Measurements from ENCODE around the gene NECTIN4.

The NECTIN4 gene

DNA sequence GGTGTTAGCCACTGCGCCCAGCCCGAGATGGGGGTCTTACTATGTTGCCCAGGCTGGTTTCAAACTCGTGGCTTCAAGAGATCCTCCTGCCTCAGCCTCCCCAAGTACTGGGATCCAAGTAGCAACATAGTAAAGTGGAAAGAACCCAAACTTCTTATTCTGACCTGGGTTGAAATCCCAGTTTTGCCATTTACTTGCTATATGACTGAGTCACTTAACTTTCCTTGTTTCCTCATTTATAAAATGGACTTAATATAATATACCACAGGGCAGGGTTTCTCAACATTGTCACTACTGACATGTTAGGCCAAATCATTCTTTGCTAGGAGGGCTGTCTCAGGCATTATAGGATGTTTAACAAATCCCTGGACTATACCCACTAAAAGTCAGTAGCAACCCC is 21.8 kb upstream of the NECTIN4 start:
- no peak for DNase-seq (ENCODE audit: insufficient read length, low spot score)
- no peak for FAIRE-seq
- TF ChIP-seq, protein P1, sequence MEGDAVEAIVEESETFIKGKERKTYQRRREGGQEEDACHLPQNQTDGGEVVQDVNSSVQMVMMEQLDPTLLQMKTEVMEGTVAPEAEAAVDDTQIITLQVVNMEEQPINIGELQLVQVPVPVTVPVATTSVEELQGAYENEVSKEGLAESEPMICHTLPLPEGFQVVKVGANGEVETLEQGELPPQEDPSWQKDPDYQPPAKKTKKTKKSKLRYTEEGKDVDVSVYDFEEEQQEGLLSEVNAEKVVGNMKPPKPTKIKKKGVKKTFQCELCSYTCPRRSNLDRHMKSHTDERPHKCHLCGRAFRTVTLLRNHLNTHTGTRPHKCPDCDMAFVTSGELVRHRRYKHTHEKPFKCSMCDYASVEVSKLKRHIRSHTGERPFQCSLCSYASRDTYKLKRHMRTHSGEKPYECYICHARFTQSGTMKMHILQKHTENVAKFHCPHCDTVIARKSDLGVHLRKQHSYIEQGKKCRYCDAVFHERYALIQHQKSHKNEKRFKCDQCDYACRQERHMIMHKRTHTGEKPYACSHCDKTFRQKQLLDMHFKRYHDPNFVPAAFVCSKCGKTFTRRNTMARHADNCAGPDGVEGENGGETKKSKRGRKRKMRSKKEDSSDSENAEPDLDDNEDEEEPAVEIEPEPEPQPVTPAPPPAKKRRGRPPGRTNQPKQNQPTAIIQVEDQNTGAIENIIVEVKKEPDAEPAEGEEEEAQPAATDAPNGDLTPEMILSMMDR (IDR thresholded peaks at IDR 0.05; ENCODE audit: insufficient read depth, missing control alignments) = no peak

DNA sequence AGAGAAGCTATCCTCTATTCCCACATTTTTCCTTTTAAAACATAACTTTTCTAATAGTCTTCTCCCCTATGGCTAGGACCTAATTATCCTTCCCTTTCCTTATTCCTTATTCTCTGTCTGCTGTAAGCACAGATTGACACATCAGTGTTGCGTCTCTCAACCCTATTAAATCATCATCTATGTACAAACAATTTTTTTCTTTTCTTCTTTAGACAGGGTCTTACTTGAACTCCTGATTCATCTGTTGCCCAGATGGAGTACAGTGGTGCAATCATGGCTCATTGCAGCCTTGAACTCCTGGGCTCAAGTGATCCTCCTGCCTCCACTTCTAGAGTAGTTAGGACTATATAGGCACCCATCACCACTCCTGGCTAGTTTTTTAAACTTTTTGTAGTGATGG is 17.1 kb upstream of the NECTIN4 start:
- TF ChIP-seq, protein P1 (IDR thresholded peaks at IDR 0.05; ENCODE audit: insufficient read depth, missing control alignments) = no peak
- DNase-seq (ENCODE audit: insufficient read length, low spot score) (no peak), FAIRE-seq (no peak)

DNA sequence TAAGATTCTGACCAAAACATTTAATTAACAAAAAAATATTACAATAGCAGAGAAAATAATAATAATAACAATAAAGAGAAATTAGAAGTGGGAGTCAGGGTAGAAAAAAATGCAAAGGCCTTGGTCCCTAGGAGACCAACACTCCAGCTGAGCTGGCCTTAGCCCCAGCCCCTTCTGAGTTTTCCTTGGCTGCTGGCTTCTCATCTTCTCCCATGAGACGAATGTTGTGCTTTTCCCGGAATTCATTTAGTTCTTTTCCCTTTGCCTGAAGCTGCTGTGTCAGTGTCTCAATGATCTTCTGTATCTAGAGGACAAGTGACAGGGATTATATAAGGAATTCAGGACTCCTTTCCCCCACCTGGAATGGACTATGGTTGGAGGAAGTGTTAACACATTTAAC is 11.2 kb upstream of the NECTIN4 start:
- FAIRE-seq = no peak
- DNase-seq (ENCODE audit: insufficient read length, low spot score) = no peak
- TF ChIP-seq, protein P1 (IDR thresholded peaks at IDR 0.05; ENCODE audit: insufficient read depth, missing control alignments) = no peak

DNA sequence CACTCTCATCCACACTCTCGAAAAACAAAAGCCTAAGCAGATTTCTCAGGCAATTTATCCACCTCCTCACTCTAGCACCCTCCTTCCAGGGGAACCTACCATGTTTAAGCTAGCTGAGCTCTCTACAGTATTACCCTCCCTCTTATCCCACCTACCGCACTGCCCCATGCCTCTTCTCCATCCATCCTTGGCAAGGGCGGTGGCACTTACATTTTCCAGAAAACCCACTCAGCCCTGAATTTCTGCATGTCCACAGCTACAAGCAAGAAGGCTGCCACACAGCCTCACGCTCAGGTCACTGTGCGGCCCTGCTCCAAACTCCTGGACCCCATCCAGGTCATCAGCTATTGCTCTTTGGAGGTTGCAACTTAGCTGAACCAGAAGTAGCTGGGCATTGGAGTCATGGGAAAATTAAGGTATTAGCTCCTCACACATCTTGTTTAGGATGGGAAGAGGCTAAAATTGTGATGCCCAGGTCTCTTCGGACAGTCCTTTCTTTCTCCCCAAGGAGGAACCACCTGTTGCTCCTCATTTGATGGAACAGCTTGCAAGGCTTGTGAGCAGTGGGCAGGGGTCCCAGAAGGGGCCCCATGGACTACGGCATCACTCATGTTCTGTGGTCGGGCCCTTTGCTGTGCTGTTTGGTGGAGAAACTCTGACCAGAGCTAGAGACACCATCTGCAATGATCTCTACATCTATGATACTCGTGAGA is 9.9 kb upstream of the NECTIN4 start:
- DNase-seq (ENCODE audit: insufficient read length, low spot score) = no peak
- FAIRE-seq = no peak
- TF ChIP-seq, protein P1 (IDR thresholded peaks at IDR 0.05; ENCODE audit: insufficient read depth, missing control alignments) = no peak

DNA sequence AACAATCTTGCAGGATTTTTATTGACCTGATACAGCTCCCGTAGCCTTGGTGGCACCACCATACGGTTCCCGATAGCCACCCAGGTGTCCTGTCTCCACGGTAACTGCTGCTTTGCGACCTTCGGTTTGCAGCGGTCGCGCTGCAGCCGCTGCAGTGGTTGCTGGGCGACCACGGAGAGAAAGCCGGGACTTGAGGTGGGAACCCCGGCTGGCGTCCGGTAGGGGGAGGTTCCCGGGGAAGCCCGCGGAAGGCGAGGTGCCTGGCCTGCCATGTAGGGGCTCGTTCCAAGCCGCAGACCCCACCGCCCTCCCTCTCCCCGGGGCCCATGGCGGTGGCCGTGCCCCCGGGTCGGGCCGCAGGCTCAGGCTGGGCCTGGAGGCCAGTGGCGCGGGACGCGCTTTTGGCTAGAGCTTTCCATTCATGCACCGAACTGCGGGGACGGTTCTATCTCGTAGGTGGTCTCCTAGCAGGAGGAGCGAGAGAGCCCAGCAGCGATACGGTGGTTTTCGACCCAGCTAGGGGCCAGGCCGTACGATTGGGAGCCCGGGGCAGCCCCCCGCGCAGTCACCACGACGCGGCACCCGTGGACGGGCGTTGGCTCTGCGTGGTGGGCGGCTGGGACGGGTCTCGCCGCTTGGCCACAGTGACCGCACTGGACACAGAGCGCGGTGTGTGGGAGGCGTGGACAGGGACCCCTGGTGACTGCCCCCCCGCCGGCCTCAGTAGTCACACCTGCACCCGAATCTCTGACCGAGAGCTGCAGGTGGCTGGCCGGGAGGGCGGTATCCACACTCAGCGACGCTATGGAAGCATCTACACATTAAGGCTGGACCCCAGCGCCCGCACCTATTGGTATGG is 9.1 kb upstream of the NECTIN4 start, which contains the start of gene KLHDC9:
TSS of gene KLHDC9 (plus strand) at position 152 of the 859 bp plus-strand sequence. CDS start at position 327, 175 bp downstream.
- no peak for FAIRE-seq
- TF ChIP-seq, protein P1 (IDR thresholded peaks at IDR 0.05; ENCODE audit: insufficient read depth, missing control alignments) = no peak
- no peak for DNase-seq (ENCODE audit: insufficient read length, low spot score)

DNA sequence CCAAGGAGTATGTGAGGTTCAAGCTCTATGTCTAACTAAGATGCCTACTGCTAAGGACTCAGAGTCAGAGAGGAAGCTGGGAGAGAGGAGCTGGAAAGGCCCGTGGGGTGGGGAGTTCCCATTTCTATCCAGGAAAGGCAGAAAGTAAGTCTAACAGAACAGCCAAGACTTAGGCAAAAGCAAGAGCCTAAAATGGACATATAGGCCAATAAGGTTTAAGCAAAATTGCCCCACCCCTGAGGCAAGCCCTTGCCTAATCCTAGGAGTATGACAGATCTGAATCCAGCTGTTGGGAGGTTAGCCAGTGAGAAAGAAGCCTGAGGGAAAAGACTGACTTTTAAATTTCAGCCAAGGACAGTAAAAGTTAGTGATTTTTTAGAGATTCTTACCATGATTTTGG is 7.2 kb upstream of the NECTIN4 start:
- DNase-seq (ENCODE audit: insufficient read length, low spot score) (no peak), FAIRE-seq (no peak)
- TF ChIP-seq, protein P1 (IDR thresholded peaks at IDR 0.05; ENCODE audit: insufficient read depth, missing control alignments) = no peak
